Retinal pigment epithelial cell (primary cell): ENCODE measurements around the gene PDCD7.
"Not testable (repeated sequence)": the region's sequence is repeated elsewhere in the genome, so short reads cannot be mapped to it uniquely, and the experiment has no call there.

Source experiments
- DNase-seq: peaks from one replicate; pipeline ENCODE4 v3.0.0-alpha.2; 2010; ENCODE audit warnings: low read depth
- H3K4me3 ChIP-seq: 2 replicates; pipeline ENCODE4 v1.5.1; 2011; ENCODE audit warnings: mild to moderate bottlenecking, low read length, control low read depth, moderate library complexity
- TF ChIP-seq, protein P1 (sequence below): conservative IDR thresholded peaks from 2 replicates; pipeline ENCODE4 v1.5.1; 2011; ENCODE audit warnings: low read depth, low read length, control low read depth, inconsistent platforms

Gene PDCD7

DNA sequence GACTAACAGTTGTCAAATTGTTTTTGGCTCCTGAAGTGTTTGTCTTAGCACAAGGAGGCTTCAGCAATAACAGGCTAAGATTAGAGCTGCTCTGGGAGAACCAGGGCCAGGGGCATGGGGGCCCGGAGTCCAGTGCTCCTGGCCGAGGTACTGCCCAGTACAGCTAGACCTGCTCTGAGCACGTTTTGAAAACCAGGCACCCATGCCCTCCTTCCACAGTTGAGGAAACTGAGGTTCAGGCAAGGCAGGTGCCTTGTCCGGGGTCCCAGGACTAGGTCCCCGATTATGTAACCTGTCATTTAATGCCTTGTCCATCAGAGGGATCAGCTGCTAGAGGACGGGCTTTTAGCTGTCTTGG, 37.9 kb downstream of the PDCD7 start:
- no peak for DNase-seq
- TF ChIP-seq, protein P1, sequence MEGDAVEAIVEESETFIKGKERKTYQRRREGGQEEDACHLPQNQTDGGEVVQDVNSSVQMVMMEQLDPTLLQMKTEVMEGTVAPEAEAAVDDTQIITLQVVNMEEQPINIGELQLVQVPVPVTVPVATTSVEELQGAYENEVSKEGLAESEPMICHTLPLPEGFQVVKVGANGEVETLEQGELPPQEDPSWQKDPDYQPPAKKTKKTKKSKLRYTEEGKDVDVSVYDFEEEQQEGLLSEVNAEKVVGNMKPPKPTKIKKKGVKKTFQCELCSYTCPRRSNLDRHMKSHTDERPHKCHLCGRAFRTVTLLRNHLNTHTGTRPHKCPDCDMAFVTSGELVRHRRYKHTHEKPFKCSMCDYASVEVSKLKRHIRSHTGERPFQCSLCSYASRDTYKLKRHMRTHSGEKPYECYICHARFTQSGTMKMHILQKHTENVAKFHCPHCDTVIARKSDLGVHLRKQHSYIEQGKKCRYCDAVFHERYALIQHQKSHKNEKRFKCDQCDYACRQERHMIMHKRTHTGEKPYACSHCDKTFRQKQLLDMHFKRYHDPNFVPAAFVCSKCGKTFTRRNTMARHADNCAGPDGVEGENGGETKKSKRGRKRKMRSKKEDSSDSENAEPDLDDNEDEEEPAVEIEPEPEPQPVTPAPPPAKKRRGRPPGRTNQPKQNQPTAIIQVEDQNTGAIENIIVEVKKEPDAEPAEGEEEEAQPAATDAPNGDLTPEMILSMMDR: no peak
- H3K4me3 ChIP-seq: no peak overlapping the region

- DNase-seq: no peak
These were observed 38.4 kb downstream of the PDCD7 start for GRCh38 chr15:65095011-65095746.

GRCh38 chr15:65094294-65094995, 39.2 kb downstream of the PDCD7 start:
- TF ChIP-seq, protein P1: no peak
- DNase-seq: no peak
- no peak overlapping the region for H3K4me3 ChIP-seq

More at GRCh38 chr15:65095011-65095746, 38.4 kb downstream of the PDCD7 start:
- H3K4me3 ChIP-seq: no peak overlapping the region
- TF ChIP-seq, protein P1: no peak

GRCh38 chr15:65093793-65094170, 39.8 kb downstream of the PDCD7 start:
- not testable (repeated sequence) for DNase-seq, H3K4me3 ChIP-seq

DNA sequence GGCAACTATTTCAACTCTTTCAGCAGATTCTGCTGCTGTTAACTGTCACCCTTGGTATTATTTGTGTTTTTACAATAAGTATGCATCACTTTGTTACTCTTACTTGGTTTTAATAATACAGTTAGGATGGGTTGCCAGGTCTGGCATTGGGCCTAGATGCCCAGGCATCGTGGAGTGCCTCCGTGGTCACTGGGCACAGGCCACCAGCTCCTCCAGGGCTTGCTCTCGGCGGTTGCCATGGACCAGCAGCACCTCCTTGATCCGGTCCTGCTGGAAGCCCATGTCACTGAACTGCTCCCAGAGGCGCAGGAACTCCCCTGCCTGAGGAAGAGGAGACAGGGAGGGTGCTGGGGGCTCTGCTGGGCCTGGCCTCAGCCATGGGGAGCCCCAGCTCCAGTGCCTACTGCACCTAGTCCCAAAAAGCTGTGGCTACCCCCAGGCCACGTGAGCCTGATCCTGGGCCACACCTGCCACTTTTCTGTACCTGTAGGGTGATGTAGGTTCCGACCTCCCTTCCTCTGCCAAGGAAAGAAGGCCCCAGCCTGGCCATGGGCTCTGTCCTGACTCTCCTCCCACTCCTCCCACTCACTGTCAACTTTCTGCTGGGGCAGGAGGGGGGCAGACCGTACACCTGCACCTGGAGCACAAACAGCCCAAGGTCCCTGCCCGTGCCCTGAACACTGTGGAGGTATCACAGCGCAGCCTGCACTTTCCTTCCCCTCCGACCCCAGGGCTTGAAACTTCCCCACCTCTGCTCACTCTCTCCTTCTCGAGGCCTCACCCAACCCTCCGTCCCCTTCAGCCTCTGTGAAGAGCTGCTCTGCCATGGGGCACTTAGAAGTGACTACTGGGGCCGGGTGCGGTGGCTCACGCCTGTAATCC, 40.5 kb downstream of the PDCD7 start:
- TF ChIP-seq, protein P1: no peak
- DNase-seq: no peak
- H3K4me3 ChIP-seq: no peak overlapping the region

GRCh38 chr15:65091946-65092770, 41.5 kb downstream of the PDCD7 start:
- no peak for DNase-seq
- TF ChIP-seq, protein P1: no peak

More at GRCh38 chr15:65091946-65092770, 41.5 kb downstream of the PDCD7 start:
- no peak overlapping the region for H3K4me3 ChIP-seq
